HG03439 (cell line): Measurements from ENCODE around the gene FRAS1.
"Not testable (repeated sequence)": the region's sequence is repeated elsewhere in the genome, so short reads cannot be mapped to it uniquely, and the experiment has no call there.

Experiments
- ATAC-seq: cut with Tn5 transposase; IDR thresholded peaks from one replicate; pipeline ENCODE4 v1.9.1; 2021; ENCODE audit warnings: mild to moderate bottlenecking, moderate library complexity; ENCODE audit not compliant: unreplicated experiment

FRAS1 gene

GRCh38 chr4:78533854-78534253 is 476.7 kb downstream of the FRAS1 start:
- ATAC-seq: no peak

- no peak for ATAC-seq
Measured at GRCh38 chr4:78534286-78534955, 477.3 kb downstream of the FRAS1 start.

- ATAC-seq: no peak
Measured at GRCh38 chr4:78542373-78542772, 485.2 kb downstream of the FRAS1 start.

- ATAC-seq: no peak
Measured at GRCh38 chr4:78543424-78544125, 486.5 kb downstream of the FRAS1 start.

GRCh38 chr4:78544678-78545077 is 487.6 kb downstream of the FRAS1 start:
- ATAC-seq: no peak

- no peak for ATAC-seq
Measured at GRCh38 chr4:78545275-78546246, 488.4 kb downstream of the FRAS1 start.

- ATAC-seq: not testable (repeated sequence)
Measured at GRCh38 chr4:78547899-78548298, 490.8 kb downstream of the FRAS1 start.

- ATAC-seq: not testable (repeated sequence)
Measured at GRCh38 chr4:78548889-78549288, 491.8 kb downstream of the FRAS1 start.

- no peak for ATAC-seq
Measured at GRCh38 chr4:78551420-78552351, 494.6 kb downstream of the FRAS1 start, which contains the start of gene ANXA3. Gene ANXA3 (plus strand): TSS chr4:78551770. CDS start chr4:78554474, 2,704 bp downstream.

GRCh38 chr4:78552389-78553042 is 495.4 kb downstream of the FRAS1 start:
- no peak for ATAC-seq

- no peak for ATAC-seq
Measured at GRCh38 chr4:78553043-78553396, 495.9 kb downstream of the FRAS1 start.

- no peak for ATAC-seq
Measured at GRCh38 chr4:78553529-78554060, 496.5 kb downstream of the FRAS1 start.

- ATAC-seq: no peak
Measured at GRCh38 chr4:78556665-78557064, 499.5 kb downstream of the FRAS1 start.

- ATAC-seq: no peak
Measured at GRCh38 chr4:78557841-78558240, 500.7 kb downstream of the FRAS1 start.

GRCh38 chr4:78558410-78558809 is 501.3 kb downstream of the FRAS1 start:
- ATAC-seq: no peak

- ATAC-seq: no peak
Measured at GRCh38 chr4:78560296-78560963, 503.3 kb downstream of the FRAS1 start.

GRCh38 chr4:78561677-78562076 is 504.6 kb downstream of the FRAS1 start:
- no peak for ATAC-seq

GRCh38 chr4:78562687-78563086 is 505.6 kb downstream of the FRAS1 start:
- no peak for ATAC-seq

GRCh38 chr4:78565971-78566372 is 508.8 kb downstream of the FRAS1 start:
- ATAC-seq: no peak
